NCI-H1092 treated with DMSO at 0.1 percent for 48 hours (cell line): ENCODE measurements around the gene PKN2.
"Not testable (repeated sequence)": the region's sequence is repeated elsewhere in the genome, so short reads cannot be mapped to it uniquely, and the experiment has no call there.

Experiments
- DNase-seq: peaks from one replicate; lab custom pipeline; 2025; lab: John Stamatoyannopoulos, UW

PKN2 gene

DNA sequence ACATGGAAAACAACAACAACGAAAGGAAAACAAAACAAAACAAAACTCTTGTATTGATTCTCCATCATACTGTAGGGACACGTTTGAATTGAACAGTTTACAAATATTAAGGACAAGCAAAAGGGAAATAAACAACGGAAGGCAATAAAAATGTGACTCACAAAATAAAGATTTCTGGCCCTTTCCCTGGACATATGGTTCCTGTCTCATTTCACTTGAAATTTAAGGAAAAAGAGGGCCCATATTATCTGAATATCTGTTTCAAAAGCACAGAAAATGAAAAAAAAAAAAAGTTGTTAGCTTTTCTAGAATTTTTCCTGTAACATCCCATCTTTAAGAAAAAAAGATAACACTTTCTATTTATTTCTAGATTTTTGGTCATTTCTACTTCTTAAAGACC, 3.6 kb upstream of the PKN2 start:
- DNase-seq: no peak

DNA sequence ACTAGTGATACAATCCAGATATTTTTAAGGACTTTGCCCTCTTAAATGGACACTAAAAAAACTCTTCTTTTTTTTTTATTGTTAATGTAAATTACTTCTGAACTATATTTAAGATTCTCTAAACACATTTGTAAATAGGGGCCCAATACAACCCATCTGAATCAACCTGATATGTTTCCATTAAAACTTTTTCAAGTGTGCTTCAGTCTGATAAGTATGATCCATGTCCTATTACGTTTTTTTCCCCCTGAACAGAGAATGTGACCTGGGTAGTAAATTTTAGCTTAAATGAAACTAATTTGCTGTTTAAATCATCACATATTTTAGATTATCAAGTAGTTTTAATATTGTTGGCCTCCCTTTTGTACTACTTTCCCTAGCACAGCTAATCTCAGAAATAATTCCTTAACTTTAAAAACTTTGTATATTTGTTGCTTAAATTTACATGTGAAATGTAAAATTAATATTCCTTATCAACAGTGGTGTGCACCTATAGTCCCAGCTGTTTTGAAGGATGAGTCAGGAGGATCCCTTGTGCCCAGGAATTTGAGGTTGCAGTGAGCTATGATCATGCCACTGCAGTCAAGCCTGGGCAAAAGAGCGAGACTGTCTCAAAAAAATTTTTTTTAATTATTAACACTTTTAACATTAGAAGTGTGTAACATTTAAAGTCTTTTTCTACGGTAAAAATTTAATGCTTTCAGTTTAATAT, 3.0 kb upstream of the PKN2 start:
- DNase-seq: no peak

DNA sequence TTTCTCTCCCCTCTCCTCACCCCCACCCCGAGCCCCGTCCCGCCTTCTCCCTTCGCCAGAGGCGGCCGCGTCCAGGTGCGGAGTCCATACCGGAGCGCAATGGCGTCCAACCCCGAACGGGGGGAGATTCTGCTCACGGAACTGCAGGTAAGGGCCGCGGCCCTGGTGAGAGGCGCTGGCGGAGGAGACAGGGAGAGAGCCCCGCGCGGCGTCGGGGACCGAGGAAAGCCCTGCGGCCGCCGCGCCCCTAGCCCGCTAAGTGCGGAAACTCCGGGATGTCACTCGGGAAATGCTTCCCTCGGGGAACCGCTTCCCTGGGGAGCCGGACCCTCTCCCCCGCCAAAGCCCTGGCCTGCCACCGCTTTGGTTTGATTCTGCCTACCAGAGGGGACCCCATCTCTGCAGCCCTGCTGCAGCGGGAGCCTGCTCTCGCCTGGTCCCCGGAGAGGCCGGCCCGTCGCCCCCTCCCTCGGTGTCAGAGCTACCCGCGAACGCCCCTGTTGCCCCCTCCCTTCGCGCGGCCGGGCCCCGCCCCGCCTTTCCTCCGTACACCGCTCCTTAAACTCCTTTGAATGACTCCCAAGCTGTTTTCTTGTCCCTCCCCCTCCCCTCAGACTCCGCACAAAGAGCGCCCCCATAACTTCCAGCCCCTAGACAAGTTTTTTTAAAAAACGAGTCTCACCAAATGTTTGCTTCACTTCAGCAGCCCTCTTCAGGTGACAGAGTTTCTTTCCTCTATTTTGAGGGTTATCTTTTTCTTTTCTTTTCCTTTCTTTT, 597 bp downstream of the PKN2 start:
- peak; percentile 37 for DNase-seq

DNA sequence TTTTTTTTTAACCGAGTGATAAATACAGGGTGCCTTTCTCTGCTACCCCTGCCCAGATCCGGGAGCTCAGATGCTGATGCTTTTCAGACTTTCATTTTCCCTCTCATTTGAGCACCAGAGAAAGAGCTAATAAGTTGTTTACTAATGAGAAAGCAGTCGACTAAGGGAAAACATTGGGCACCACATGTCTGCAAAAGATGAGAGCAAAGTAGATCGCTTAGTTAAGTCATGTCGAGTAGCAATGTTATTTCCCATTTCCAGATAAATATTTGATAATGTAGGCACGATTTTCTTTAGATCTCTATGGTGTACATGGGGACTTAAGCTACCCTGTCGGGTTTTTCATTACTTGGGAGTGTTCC, 1.2 kb downstream of the PKN2 start:
- DNase-seq: no peak

DNA sequence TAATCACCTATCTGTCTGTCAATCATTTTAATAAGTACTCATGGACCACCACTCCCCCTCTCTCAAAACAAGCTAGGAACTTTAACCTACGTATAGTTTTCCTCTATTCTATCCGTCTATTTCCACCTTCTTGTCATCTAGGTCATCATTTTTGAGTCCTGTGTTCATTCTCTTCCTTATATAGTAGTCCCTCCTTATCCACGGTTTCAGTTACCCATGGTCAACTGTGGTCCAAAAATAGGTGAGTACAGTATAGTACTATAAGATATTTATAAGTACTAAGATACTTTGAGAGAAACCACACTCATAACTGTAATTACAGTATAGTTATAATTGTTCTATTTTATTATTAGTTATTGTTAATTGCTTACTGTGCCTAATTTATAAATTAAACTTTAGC, 7.5 kb downstream of the PKN2 start:
- no peak for DNase-seq

DNA sequence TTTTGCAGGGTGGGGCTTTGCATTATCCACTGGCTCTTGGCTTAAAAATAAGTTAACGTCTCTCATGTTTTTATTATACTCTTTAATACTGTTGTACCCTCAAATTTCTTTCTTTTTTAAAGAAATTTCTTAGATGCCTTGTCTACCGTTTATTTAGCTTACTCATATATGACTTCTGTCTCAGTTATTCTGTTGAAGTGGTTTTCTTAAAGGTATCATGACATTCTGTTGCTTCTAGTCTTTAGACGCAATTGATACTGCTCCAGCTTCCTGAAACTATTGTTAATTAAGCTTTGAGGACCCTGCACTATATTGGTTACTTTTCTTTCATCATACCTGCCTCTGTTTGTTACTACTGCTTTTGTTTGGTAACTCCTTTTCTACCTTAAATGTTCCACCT, 11.7 kb downstream of the PKN2 start:
- DNase-seq: no peak

DNA sequence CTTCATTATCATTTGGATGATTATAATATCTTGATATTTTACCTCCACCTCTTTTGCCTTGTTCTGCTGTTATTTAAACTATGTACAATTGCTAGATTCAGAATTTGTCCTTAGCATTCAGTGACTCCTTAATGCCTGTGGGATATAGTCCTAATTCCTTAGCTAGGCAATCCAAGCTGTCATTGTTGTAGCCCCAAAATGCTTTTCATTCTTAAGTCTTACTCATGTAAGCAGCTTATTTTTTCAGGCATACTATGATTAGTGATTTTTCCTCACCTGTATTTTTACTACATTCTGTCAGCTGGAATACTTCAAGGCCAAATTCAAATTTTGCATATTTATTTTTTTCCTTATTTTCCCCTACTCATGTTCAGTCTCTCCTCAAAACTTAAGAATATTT, 13.4 kb downstream of the PKN2 start:
- DNase-seq: no peak

DNA sequence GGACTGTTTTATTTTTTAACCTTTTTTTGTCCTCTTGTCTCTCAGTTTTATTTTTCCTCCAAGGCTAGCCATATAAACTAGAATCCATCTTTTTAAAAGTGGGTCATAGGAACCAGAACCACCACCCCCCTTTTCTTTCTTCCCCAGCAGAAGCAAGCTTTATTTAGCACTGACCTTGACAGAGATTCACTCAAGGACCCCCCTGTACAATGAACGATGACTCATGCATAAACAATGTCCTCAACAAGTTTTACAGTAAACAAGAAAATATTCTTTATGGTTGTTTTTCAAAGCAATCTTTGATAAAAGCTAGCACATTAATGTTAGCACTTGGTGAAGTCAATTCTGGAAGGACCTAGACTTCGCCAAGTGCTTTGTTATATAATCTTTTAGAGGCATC, 14.1 kb downstream of the PKN2 start:
- DNase-seq: no peak

DNA sequence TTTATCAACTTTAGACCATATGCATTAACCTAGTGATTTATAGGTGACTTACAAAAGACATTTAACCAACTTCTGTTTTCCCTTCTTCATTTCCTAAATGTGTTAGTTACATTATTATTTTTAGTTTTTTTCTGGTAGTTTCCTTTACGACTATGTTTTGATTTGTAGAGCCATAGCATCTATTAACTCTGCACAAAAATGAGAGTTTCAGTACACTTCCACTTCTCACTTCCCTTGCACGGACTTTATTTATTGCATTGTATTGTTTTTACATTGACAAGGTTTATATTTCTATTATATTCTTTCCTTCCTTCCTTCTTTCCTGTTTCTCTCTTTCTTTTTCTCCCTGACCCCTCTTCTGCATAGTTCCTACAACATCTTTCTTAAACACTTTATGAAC, 14.7 kb downstream of the PKN2 start:
- no peak for DNase-seq

DNA sequence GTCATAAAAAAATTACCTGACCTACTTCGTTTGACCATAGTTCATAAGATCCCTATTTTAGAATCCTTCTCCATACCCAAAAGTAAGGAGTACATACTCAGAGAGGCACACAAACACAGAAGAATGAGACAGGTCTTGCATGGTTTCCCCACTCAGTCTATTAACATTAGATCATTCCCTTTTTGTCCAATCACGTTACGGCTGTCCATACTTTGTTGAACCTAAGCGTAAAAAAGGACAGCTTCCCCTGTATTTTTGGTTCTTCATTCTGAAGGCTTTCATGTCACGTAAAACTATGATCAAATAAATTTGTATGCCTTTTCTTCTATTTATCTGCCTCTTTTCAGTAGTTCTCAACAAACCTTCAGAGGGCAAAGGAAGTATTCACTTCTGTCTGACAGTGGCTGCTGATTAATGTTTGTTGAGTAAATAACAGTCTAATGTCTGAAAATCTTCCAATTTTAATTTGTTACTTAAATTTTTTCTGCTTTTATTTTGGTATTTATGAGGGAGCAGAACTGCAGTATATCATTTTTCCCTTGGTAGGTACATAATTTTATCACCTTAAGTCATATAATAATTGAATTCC, 16.4 kb downstream of the PKN2 start:
- DNase-seq: no peak

DNA sequence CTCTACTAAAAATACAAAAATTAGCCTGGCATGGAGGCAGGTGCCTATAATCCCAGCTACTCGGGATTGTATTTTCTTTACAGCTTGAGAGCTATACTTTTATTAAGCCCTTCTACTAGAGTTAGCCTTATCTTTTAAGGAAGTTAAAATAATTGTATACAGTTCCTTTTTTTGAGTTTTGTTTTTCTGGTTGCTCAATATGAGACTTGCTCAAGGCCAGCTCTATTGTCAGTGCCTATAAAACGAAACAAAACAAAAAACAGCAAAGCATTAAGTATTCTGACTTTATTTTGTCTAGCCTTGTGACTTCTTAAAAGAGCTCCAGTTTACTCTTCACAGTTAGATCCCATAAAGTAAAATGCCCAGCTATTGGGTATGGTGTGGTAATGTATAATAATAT, 17.2 kb downstream of the PKN2 start:
- DNase-seq: no peak

DNA sequence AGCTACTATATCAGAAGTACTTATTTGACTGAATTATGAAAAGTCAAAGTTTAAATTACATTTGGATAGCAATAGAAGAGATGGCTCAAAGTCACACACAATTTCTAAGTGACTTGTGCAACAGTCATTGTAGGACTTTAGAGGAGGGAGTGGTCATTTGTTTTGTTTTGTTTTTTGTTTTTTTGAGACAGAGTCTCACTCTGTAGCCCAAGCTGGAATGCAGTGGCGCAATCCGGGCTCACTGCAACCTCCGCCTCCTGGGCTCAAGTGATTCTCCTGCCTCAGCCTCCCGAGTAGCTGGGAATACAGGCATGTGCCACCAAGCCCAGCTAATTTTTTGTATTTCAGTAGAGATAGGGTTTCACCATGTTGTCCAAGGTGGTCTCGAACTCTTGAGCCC, 17.7 kb downstream of the PKN2 start:
- not testable (repeated sequence) for DNase-seq

DNA sequence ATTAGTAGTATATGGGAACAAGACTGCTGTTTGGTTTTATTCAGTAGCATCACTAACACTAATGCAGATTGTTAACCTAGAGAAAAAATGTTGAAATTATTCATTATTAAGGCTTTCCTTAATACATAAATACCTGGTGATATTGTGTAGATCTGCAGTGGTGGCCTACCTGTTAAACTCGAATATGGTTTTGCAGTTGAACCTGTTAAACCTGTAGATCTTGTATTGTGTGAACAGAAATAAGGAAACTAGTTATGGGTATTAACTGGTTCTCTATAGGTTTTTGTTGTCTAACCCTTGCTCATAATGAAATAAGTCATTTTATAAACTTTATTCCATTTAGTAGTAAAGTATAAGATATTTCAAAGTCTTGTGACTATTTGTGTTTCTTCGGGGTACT, 23.9 kb downstream of the PKN2 start:
- DNase-seq: no peak

DNA sequence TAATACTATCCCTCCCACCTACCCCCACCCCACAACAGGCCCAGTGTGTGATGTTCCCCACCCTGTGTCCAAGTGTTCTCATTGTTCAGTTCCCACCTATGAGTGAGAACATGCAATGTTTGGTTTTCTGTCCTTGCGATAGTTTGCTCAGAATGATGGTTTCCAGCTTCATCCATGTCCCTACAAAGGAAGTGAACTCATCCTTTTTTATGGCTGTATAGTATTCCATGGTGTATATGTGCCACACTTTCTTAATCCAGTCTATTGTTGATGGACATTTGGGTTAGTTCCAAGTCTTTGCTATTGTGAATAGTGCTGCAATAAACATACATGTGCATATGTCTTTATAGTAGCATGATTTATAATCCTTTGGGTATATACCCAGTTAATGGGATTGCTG, 28.8 kb downstream of the PKN2 start:
- not testable (repeated sequence) for DNase-seq

DNA sequence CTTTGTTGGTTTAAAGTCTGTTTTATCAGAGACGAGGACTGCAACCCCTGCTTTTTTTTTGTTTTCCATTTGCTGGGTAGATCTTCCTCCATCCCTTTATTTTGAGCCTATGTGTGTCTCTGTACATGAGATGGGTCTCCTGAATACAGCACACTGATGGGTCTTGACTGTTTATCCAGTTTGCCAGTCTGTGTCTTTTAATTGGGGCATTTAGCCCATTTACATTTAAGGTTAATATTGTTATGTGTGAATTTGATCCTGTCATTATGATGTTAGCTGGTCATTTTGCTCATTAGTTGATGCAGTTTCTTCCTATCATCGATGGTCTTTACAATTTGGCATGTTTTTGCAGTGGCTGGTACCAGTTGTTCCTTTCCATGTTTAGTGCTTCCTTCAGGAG, 32.5 kb downstream of the PKN2 start:
- not testable (repeated sequence) for DNase-seq

DNA sequence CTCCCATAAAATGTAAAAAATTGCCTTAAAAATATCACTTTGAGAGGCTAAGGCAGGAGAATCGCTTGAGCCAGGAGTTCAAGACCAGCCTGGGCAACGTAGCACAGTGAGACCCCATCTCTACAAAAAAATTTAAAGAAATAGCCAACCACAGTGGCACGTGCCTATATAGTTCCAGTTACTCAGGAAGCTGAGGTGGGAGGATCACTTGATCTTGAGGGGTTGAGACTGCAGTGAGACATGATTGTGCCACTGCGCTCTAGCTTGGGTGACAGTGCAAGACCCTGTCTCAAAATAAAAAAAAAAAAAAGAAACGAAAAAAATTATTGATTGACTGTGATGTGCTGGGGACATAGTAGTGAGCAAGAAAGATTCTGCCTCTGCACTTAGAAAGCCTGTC, 38.4 kb downstream of the PKN2 start:
- DNase-seq: no peak

DNA sequence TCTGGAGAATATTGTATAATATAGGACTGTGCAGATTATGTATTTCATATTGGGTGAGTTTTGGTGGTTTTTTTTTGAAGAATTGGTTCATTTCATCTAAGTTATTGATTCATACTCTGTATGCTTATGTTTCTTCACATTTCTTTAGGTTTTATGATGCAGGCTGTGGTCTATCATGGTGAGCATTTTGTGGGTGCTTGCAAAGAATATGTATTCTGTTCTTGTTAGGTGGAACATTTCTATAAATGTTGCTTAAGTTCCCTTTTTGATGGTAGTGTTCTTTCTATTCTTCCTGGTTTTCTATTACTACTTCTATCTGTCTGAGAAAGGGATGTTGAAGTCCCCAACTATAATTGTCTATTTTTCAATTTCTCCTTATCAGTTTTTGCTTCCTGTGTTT, 42.6 kb downstream of the PKN2 start:
- DNase-seq: no peak

DNA sequence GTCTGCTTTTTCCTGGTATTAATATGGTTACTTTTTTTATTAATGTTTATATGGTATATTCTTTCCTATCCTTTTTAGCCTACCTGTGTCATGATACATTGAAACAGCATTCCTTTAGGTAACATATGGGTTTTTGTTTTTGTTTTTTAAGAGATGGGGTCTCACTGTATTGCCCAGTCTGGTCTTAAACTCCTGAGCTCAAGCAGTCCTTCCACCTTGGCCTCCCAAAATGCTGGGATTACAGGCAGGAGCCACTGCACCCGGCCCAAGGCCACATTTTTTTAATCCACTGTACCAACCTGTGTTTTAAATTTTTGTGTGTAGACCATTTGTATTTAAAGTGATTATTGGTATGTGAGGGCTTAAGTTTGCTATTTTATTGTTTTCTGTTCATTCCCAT, 43.1 kb downstream of the PKN2 start:
- no peak for DNase-seq

DNA sequence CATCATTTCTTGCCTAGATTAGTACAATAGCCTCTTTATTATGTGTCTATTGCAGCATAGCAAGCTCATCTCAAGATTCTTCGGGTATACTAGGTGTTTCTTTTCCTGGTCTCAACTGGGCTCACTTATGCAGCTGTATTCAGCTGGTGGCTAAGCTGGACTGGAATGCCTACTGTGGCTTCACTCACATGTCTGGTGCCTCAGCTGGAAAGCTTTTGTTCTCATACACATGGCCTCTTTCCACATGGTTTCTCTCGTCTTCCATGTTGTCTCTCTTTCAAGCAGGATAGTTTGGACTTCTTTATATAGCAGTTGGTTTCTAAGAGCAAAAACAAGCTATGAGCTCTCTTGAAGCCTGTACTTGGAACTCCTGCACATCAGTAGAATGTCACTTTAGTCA, 45.2 kb downstream of the PKN2 start:
- no peak for DNase-seq

DNA sequence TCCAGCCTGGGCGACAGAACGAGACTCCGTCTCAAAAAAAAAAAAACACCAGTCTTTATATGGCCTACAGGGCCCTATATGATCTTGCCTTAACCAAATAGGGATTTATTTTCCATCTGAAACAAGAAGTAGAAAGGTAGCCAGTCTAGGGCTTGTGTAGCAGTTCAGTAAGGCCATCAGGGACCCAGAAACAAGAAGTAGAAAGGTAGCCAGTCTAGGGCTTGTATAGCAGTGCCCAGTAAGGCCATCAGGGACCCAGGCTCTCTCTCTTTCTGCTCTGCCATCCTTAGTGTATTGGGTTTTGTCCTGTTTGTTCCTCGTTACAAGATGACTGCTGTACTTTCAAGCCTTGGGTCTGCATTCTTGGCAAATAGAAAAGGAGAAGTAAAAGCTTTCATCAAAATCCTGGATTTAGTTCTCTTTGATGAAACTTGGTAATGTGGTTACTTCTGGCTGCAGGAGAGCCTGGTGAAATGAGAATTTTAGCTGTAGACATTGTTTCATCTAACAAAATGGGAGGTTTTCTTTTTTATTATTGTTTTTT, 46.1 kb downstream of the PKN2 start:
- DNase-seq: no peak

DNA sequence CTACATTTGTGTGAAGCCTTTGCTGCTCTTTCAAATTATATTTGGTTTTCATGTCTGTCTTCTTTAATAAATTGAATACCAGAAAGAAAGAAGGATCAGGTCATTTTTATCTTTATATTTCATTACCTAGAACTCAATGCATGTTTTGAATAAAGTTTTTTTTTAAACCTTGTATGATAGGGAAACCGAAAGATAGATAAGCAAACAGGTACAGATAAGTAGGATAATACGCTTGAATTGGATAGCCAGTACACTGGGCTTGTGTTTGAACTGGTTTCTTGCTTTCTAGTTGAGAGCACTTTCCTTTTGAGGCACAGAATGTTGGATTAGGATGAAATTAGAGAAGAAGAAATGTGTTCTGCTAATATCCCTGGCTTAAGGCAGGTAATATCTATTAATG, 46.9 kb downstream of the PKN2 start:
- peak; percentile 62 for DNase-seq

DNA sequence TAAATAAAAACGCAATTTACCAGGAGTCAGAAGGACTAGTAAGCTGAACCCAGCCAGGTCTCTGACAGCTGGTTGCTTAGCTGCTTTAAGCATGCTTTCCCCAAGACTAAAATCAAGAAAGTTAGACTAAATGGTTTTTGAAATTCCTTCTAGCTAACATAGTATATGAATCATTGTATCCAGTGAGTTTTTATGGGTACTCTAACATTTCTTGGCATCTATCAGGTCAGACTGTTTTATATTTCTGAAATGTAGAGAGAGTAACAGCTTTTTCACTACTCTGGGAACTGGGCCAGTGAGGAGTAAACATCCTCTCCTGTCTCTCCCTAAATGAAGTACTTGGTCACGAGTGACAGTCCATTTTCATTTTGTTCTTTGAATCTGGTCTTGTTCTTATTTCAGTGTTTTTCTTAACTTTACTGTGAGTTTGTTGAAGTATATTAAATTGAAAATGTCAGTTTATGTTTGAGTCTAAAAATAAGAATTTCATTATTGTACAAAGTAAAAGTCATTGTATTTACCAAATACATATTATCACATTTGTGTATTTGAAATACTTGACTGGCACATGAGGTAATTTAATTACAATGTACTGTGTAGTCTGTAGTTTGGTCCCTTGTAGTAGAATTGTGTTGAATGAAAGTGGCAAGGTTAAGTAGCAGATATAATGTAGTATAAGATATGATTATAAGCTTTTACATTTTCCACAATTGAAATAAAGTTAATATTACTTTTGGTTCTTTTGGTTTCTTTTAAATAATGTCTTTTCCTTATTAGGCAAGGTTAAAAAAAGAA, 47.6 kb downstream of the PKN2 start:
- DNase-seq: peak; percentile 91
